Keratinocyte (primary cell): ENCODE measurements around the gene NXNL2. TPM values are rescaled to one million over a fixed set of nuclear protein-coding genes. Genes with fewer than 3 reads are reported as not detected.

Experiments used
- DNase-seq: peaks from one replicate; pipeline ENCODE4 v3.0.0-alpha.2; 2011; ENCODE audit warnings: low read depth, missing footprints, low spot score
- FAIRE-seq: peaks from 2 replicates; lab custom pipeline; 2011; peaks lifted over from hg19 to GRCh38; lab: Jason Lieb, UNC
- H2AFZ ChIP-seq: 2 replicates; pipeline ENCODE4 v1.6.0; 2012; ENCODE audit warnings: low read length, control low read depth, inconsistent platforms; ENCODE audit not compliant: control insufficient read depth
- H3K27ac ChIP-seq: 2 replicates; pipeline ENCODE4 v1.5.1; 2011; ENCODE audit warnings: low read length; ENCODE audit not compliant: control insufficient read depth, insufficient read depth
- H3K27me3 ChIP-seq: 3 replicates; pipeline ENCODE4 v1.6.0; 2011; ENCODE audit warnings: low read length; ENCODE audit not compliant: control insufficient read depth, insufficient read depth; ENCODE audit errors: extremely low read depth
- H3K36me3 ChIP-seq, 2 experiments: 2 replicates in 1 of 2; 3 replicates in 1 of 2; pipeline ENCODE4 v1.5.1; 2011; ENCODE audit warnings: low read length in 2 of 2, mild to moderate bottlenecking in 1 of 2; ENCODE audit not compliant: control insufficient read depth in 2 of 2, insufficient read depth in 2 of 2; ENCODE audit errors: extremely low read depth in 1 of 2
- H3K4me1 ChIP-seq: 3 replicates; pipeline ENCODE4 v1.5.1; 2011; ENCODE audit warnings: low read length; ENCODE audit not compliant: control insufficient read depth, insufficient read depth; ENCODE audit errors: extremely low read depth
- H3K4me2 ChIP-seq: 3 replicates; pipeline ENCODE4 v1.6.0; 2011; ENCODE audit warnings: low read depth, low read length; ENCODE audit not compliant: control insufficient read depth, insufficient read depth; ENCODE audit errors: extremely low read depth
- H3K4me3 ChIP-seq, 3 experiments: fragments of 200-600 bp in 1 of 3; sonication (generic) in 1 of 3; 2 replicates in 2 of 3; 3 replicates in 1 of 3; pipeline ENCODE4 v1.5.1; 2011 to 2016; ENCODE audit warnings: low read length in 3 of 3, mild to moderate bottlenecking in 3 of 3, control low read depth in 2 of 3, inconsistent platforms in 1 of 3, low read depth in 1 of 3, mixed read lengths in 1 of 3, mixed run types in 1 of 3, moderate library complexity in 1 of 3; ENCODE audit not compliant: control insufficient read depth in 2 of 3, insufficient read depth in 2 of 3; ENCODE audit errors: extremely low read depth in 1 of 3
- H3K79me2 ChIP-seq: 2 replicates; pipeline ENCODE4 v1.6.0; 2012; ENCODE audit warnings: low read length; ENCODE audit not compliant: control insufficient read depth, insufficient read depth
- H3K9ac ChIP-seq: 3 replicates; pipeline ENCODE4 v1.6.0; 2011; ENCODE audit warnings: low read length; ENCODE audit not compliant: control insufficient read depth, insufficient read depth; ENCODE audit errors: extremely low read depth
- H3K9me1 ChIP-seq: 3 replicates; pipeline ENCODE4 v1.6.0; 2011; ENCODE audit warnings: low read length; ENCODE audit not compliant: control insufficient read depth, insufficient read depth; ENCODE audit errors: extremely low read depth
- H3K9me3 ChIP-seq: 2 replicates; pipeline ENCODE4 v1.5.1; 2012; ENCODE audit warnings: low read depth, low read length; ENCODE audit not compliant: control insufficient read depth
- H4K20me1 ChIP-seq: 3 replicates; pipeline ENCODE4 v1.6.0; 2011; ENCODE audit warnings: low read length; ENCODE audit not compliant: control insufficient read depth, insufficient read depth; ENCODE audit errors: extremely low read depth
- EZH2 ChIP-seq: IDR thresholded peaks from one replicate; pipeline ENCODE4 v1.6.1; 2012; ENCODE audit warnings: inconsistent platforms, mild to moderate bottlenecking, low read length, moderate library complexity
- dilution Hi-C: fragments of 300-500 bp; cut with MboI; formaldehyde crosslinking; loops from one replicate; pipeline ENCODE4 v1.7.0; 2020; ENCODE audit warnings: low sequenced_read_pairs; ENCODE audit not compliant: extremely low pct_ligation_motif_present
- polyA plus RNA-seq, 5 experiments: library from polyadenylated mRNA; depleted of rRNA in 3 of 5; stranded (reverse) in 3 of 5; stranded (forward) in 1 of 5; unstranded in 1 of 5; fragments of >200 nt; gene quantifications; 1 replicate in 1 of 5; 2 replicates in 3 of 5; 3 replicates in 1 of 5; pipeline versions ENCODE4 v1.2.1 to v1.2.3, GENCODE V29; 2011 to 2012; ENCODE audit warnings: missing spikeins in 2 of 5, low read depth in 1 of 5, low replicate concordance in 1 of 5
- TF ChIP-seq, protein P1 (sequence below), 3 experiments: IDR thresholded peaks in 1 of 3; conservative IDR thresholded peaks in 1 of 3; optimal IDR thresholded peaks in 1 of 3; 2 replicates in 2 of 3; 3 replicates in 1 of 3; pipeline versions ENCODE3 to v1.5.1; 2011; ENCODE audit warnings: low read length in 3 of 3, mild to moderate bottlenecking in 3 of 3, moderate library complexity in 2 of 3, control low read depth in 1 of 3, inconsistent platforms in 1 of 3; ENCODE audit not compliant: insufficient read depth in 2 of 3; ENCODE audit errors: extremely low read depth in 1 of 3

The NXNL2 gene
- polyA plus RNA-seq, 1 donor (not counting 4 experiments of a cell fraction or from before 2014, with no cell fraction given), result 0.17 TPM

DNA sequence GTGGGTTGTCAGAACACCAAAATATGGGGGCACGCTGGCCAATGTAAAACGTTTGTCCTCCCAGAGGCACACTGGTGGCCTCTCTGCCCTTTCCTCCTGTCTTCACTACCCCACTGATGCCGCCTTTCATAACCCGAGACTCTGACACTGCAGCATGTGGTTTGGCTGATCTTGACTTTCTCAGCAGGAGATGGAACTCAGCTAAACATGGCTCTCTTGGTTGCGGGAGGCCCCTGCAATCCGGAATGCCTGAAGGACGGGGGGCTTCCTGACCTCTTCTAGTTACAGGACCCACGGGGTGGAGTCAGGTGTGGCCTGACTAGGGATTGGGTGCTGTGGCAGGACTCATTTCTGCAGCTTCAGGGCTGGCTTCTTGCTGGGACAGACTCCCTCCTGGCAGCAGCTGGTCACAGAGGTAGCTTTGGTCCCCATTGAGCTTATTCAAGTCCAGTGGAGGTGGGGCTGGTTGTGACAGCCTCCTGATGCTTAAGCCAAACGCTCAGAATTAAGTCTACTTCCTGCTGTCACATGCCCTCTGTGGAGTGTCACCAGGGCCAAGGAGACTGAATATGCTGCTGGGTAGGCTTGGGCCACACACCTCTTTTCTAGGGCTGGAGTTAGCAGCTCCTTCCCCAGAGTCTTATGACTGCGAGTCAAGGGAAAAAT lies 44.2 kb downstream of the NXNL2 start:
- H3K27me3 ChIP-seq, result no peaks in the 10 kb centered on the region
- H3K79me2 ChIP-seq, result no peaks in the 10 kb centered on the region
- no peak for TF ChIP-seq EZH2
- TF ChIP-seq, protein P1, sequence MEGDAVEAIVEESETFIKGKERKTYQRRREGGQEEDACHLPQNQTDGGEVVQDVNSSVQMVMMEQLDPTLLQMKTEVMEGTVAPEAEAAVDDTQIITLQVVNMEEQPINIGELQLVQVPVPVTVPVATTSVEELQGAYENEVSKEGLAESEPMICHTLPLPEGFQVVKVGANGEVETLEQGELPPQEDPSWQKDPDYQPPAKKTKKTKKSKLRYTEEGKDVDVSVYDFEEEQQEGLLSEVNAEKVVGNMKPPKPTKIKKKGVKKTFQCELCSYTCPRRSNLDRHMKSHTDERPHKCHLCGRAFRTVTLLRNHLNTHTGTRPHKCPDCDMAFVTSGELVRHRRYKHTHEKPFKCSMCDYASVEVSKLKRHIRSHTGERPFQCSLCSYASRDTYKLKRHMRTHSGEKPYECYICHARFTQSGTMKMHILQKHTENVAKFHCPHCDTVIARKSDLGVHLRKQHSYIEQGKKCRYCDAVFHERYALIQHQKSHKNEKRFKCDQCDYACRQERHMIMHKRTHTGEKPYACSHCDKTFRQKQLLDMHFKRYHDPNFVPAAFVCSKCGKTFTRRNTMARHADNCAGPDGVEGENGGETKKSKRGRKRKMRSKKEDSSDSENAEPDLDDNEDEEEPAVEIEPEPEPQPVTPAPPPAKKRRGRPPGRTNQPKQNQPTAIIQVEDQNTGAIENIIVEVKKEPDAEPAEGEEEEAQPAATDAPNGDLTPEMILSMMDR (optimal IDR thresholded peaks at IDR 0.05 in 1 of 3, IDR thresholded peaks at IDR 0.05 in 1 of 3, conservative IDR thresholded peaks at IDR 0.05 in 1 of 3; ENCODE audit: extremely low read depth in 1 of 3, insufficient read depth in 2 of 3, low read length in 3 of 3), result no peak
- H2AFZ ChIP-seq, result no peak overlapping the region
- peaks cover 9% of the 10 kb centered on the region for H3K4me1 ChIP-seq
- no peak overlapping the region for H3K9ac ChIP-seq
- no peaks in the 10 kb centered on the region for H4K20me1 ChIP-seq
- H3K27ac ChIP-seq, result no peak overlapping the region
- H3K9me3 ChIP-seq, result no peaks in the 10 kb centered on the region
- H3K4me3 ChIP-seq, result no peak overlapping the region
- FAIRE-seq (no peak), DNase-seq (no peak)
- H3K4me2 ChIP-seq, result no peak overlapping the region
- H3K36me3 ChIP-seq, result no peaks in the 10 kb centered on the region
- no peaks in the 10 kb centered on the region for H3K9me1 ChIP-seq
- dilution Hi-C loops, result no loop called here

DNA sequence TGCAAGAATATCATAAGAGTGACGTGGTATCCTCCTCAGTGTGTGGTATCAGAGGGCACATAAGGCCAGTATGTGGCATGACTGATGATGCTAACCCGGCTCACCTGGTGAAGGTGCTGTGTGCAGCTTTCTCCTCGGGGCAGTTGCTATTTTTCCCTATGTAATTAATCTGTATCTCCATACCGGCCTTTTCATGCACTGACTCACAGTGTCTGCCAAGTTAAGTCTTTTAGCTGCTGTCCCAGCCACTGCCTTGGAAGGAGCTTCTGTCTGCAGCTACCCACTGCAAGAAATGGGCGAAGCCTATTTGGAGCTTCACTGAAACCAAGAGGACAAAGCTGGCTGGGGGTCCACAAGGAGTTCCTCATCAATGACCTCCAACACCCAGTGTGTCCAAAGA lies 46.0 kb downstream of the NXNL2 start:
- FAIRE-seq (no peak), DNase-seq (no peak)
- Histone ChIP-seq H3K4me3 (no peak overlapping the region), H3K4me1 (peaks cover 13% of the 10 kb centered on the region), H3K27ac (no peak overlapping the region), H3K36me3 (no peaks in the 10 kb centered on the region), H3K79me2 (no peaks in the 10 kb centered on the region), H3K9me3 (no peaks in the 10 kb centered on the region), H3K27me3 (no peaks in the 10 kb centered on the region), H4K20me1 (no peaks in the 10 kb centered on the region), H2AFZ (no peak overlapping the region), H3K4me2 (no peak overlapping the region), H3K9ac (no peak overlapping the region), H3K9me1 (no peaks in the 10 kb centered on the region)
- dilution Hi-C loops, result no loop called here
- TF ChIP-seq, protein P1 (optimal IDR thresholded peaks at IDR 0.05 in 1 of 3, IDR thresholded peaks at IDR 0.05 in 1 of 3, conservative IDR thresholded peaks at IDR 0.05 in 1 of 3; ENCODE audit: extremely low read depth in 1 of 3, insufficient read depth in 2 of 3, low read length in 3 of 3), result no peak
- TF ChIP-seq EZH2, result no peak
